IMR-90 (cell line): ENCODE measurements around the gene BRIP1. TPM values are rescaled to one million over a fixed set of nuclear protein-coding genes. Genes with fewer than 3 reads are reported as not detected.
"Not testable (repeated sequence)": the region's sequence is repeated elsewhere in the genome, so short reads cannot be mapped to it uniquely, and the experiment has no call there.

Source experiments
- ATAC-seq: fragments of 200-7000 bp; cut with Tn5 transposase; 2 replicates; pipeline ENCODE4 v1.9.1; 2020; ENCODE audit warnings: low read depth, mild to moderate bottlenecking, moderate library complexity
- BruUV-seq: library from RNA; stranded (reverse); fragments of 400-500 nt; replicated peaks from 2 replicates; lab custom pipeline; 2021; lab: Mats Ljungman, UMichigan
- CTCF ChIA-PET: fragments of 300-600 bp; formaldehyde crosslinking; extraction: SDS; loops from one replicate; lab custom pipeline; 2021; ENCODE audit warnings: antibody characterized with exemption; lab: Yijun Ruan, JAX
- POLR2A ChIA-PET: fragments of 300-600 bp; sonication (Branson Sonifier 250); formaldehyde crosslinking; loops from one replicate; lab custom pipeline; 2022; ENCODE audit warnings: antibody characterized with exemption; ENCODE audit not compliant: unreplicated experiment; lab: Charles Lee
- DNase-seq: peaks from one replicate; pipeline ENCODE4 v3.0.0; 2013
- H2AFZ ChIP-seq: replicated peaks from 2 replicates; pipeline ENCODE3; 2013; ENCODE audit warnings: low read length, mild to moderate bottlenecking; ENCODE audit not compliant: poor library complexity
- H2AK5ac ChIP-seq: 2 replicates; pipeline ENCODE4 v1.6.1; 2013; ENCODE audit warnings: low read depth, low read length, inconsistent platforms
- H2AK9ac ChIP-seq: replicated peaks from 2 replicates; pipeline ENCODE3; 2013; ENCODE audit warnings: mild to moderate bottlenecking, low read depth, low read length, moderate library complexity; ENCODE audit not compliant: poor library complexity
- H2BK120ac ChIP-seq: 2 replicates; pipeline ENCODE4 v1.6.1; 2013; ENCODE audit warnings: low read depth, low read length, inconsistent platforms
- H2BK15ac ChIP-seq: 3 replicates; pipeline ENCODE4 v1.6.1; 2013; ENCODE audit warnings: low read depth, low read length, inconsistent platforms
- H2BK20ac ChIP-seq: 2 replicates; pipeline ENCODE4 v1.6.1; 2013; ENCODE audit warnings: low read depth, mild to moderate bottlenecking, inconsistent platforms, low read length, moderate library complexity
- H2BK5ac ChIP-seq: 2 replicates; pipeline ENCODE4 v1.6.1; 2013; ENCODE audit warnings: mild to moderate bottlenecking, low read depth, low read length, inconsistent platforms; ENCODE audit not compliant: poor library complexity, severe bottlenecking
- H3K14ac ChIP-seq: replicated peaks from 2 replicates; pipeline ENCODE4 v1.6.1; 2013; ENCODE audit warnings: low read depth, low read length, inconsistent platforms
- H3K18ac ChIP-seq: 2 replicates; pipeline ENCODE4 v1.6.1; 2013; ENCODE audit warnings: low read depth, low read length, control low read depth
- H3K23ac ChIP-seq: 2 replicates; pipeline ENCODE4 v1.6.1; 2013; ENCODE audit warnings: low read depth, low read length, inconsistent platforms
- H3K27ac ChIP-seq: 2 replicates; pipeline ENCODE4 v1.5.1; 2013; ENCODE audit warnings: mild to moderate bottlenecking, control low read depth, low read length; ENCODE audit not compliant: insufficient read depth
- H3K27me3 ChIP-seq: 2 replicates; pipeline ENCODE4 v1.6.1; 2013; ENCODE audit warnings: low read length; ENCODE audit not compliant: control insufficient read depth, insufficient read depth
- H3K36me3 ChIP-seq: 2 replicates; pipeline ENCODE4 v1.6.1; 2013; ENCODE audit warnings: low read length, mixed read lengths; ENCODE audit not compliant: control insufficient read depth, insufficient read depth
- H3K4ac ChIP-seq: 2 replicates; pipeline ENCODE4 v1.6.1; 2013; ENCODE audit warnings: low read depth, low read length, inconsistent platforms
- H3K4me1 ChIP-seq: 2 replicates; pipeline ENCODE4 v1.6.1; 2013; ENCODE audit warnings: low read length, mixed read lengths; ENCODE audit not compliant: control insufficient read depth, insufficient read depth
- H3K4me2 ChIP-seq: 2 replicates; pipeline ENCODE4 v1.6.1; 2013; ENCODE audit warnings: low read depth, mild to moderate bottlenecking, control low read depth, low read length, moderate library complexity
- H3K4me3 ChIP-seq: 2 replicates; pipeline ENCODE4 v1.5.1; 2013; ENCODE audit warnings: low read depth, mild to moderate bottlenecking, control low read depth, low read length, moderate library complexity; ENCODE audit not compliant: insufficient read depth
- H3K56ac ChIP-seq: 2 replicates; pipeline ENCODE4 v1.6.1; 2013; ENCODE audit warnings: low read length, inconsistent platforms; ENCODE audit not compliant: insufficient read depth; ENCODE audit errors: extremely low read depth
- H3K79me1 ChIP-seq, 2 experiments: 2 replicates each; pipeline ENCODE4 v1.6.1; 2013; ENCODE audit warnings: low read length in 2 of 2, inconsistent platforms in 1 of 2, low read depth in 1 of 2
- H3K9ac ChIP-seq: 2 replicates; pipeline ENCODE4 v1.6.1; 2013; ENCODE audit warnings: low read depth, low read length, control low read depth
- H3K9me1 ChIP-seq: 2 replicates; pipeline ENCODE4 v1.6.1; 2013; ENCODE audit warnings: low read length, inconsistent platforms; ENCODE audit not compliant: insufficient read depth
- H3K9me3 ChIP-seq: 2 replicates; pipeline ENCODE4 v1.6.1; 2013; ENCODE audit warnings: low read length; ENCODE audit not compliant: control insufficient read depth, insufficient read depth
- H4K20me1 ChIP-seq: 2 replicates; pipeline ENCODE4 v1.6.1; 2013; ENCODE audit warnings: low read length, inconsistent platforms; ENCODE audit not compliant: insufficient read depth
- H4K5ac ChIP-seq: 2 replicates; pipeline ENCODE4 v1.6.1; 2013; ENCODE audit warnings: mild to moderate bottlenecking, low read depth, low read length, control low read depth
- H4K8ac ChIP-seq, 2 experiments: 2 replicates each; pipeline ENCODE4 v1.6.1; 2013; ENCODE audit warnings: low read depth in 2 of 2, low read length in 2 of 2, control low read depth in 1 of 2, inconsistent platforms in 1 of 2
- H4K91ac ChIP-seq: 2 replicates; pipeline ENCODE4 v1.6.1; 2013; ENCODE audit warnings: low read depth, low read length, inconsistent platforms; ENCODE audit not compliant: insufficient read depth
- WGBS, 2 experiments: methylation state at CpG; one replicate each; pipeline versions ENCODE4 v1.1.5 to v1.1.7; 2013; ENCODE audit warnings: missing lambda C conversion rate in 2 of 2; ENCODE audit not compliant: insufficient read length in 1 of 2; ENCODE audit errors: extremely low coverage in 2 of 2; 5-methylcytosine and 5-hydroxymethylcytosine counted together
- dilution Hi-C: fragments of 300-500 bp; cut with HindIII; formaldehyde crosslinking; loops from one replicate; pipeline ENCODE4 v1.14.3; 2018; ENCODE audit warnings: low sequenced_read_pairs; ENCODE audit not compliant: unreplicated experiment
- in situ Hi-C: fragments of 300-500 bp; cut with MboI; formaldehyde crosslinking; loops from 3 replicates; pipeline ENCODE4 v1.14.3; 2019; ENCODE audit warnings: low sequenced_read_pairs, inconsistent platforms, mixed read lengths
- intact Hi-C: fragments of 100-400 bp; cut with micrococcal nuclease; formaldehyde crosslinking; loops from 2 replicates; pipeline ENCODE4 v1.10.0; 2022
- polyA plus RNA-seq, 3 experiments: library from polyadenylated mRNA; depleted of rRNA; stranded (reverse); fragments of >200 nt; gene quantifications; 2 replicates each; pipeline ENCODE4 v1.2.3, GENCODE V29; 2012; ENCODE audit warnings: low replicate concordance in 1 of 3
- total RNA-seq: library from RNA; depleted of rRNA; stranded (reverse); fragments of >200 nt; gene quantifications from 2 replicates; pipeline ENCODE4 v1.2.3, GENCODE V29; 2012
- TF ChIP-seq, protein P1 (sequence below): conservative IDR thresholded peaks from 2 replicates; pipeline ENCODE4 v1.5.1; 2012; ENCODE audit warnings: mild to moderate bottlenecking, low read depth, low read length, improper control_type of control experiment

Gene BRIP1
- total and polyA plus RNA-seq, 2 of the 4 experiments (the other 2 are of a cell fraction), result 6.1 to 19.7 TPM

DNA sequence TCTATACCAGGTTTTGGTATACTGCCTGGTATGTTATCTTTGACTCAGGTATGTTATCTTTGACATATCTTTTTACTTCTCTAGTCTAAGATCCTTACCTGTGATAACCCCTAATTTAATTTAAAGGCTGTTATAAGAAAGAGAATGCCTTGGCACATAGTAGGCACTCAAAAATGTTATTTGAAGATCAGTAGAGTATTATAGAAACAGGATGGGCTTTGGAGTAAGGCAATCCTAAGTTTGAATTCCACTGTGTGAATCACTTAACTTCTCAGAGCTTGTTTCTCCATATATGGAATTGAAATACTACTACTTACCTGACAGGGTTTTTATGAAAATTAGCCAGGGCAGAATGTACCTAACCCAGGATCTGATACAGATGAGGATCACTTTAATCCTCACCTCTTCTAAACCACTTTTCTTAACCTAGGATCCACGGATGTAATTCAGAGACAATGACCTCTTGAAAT, 1.2 kb downstream of the BRIP1 start (continued):
- TF ChIP-seq, protein P1, sequence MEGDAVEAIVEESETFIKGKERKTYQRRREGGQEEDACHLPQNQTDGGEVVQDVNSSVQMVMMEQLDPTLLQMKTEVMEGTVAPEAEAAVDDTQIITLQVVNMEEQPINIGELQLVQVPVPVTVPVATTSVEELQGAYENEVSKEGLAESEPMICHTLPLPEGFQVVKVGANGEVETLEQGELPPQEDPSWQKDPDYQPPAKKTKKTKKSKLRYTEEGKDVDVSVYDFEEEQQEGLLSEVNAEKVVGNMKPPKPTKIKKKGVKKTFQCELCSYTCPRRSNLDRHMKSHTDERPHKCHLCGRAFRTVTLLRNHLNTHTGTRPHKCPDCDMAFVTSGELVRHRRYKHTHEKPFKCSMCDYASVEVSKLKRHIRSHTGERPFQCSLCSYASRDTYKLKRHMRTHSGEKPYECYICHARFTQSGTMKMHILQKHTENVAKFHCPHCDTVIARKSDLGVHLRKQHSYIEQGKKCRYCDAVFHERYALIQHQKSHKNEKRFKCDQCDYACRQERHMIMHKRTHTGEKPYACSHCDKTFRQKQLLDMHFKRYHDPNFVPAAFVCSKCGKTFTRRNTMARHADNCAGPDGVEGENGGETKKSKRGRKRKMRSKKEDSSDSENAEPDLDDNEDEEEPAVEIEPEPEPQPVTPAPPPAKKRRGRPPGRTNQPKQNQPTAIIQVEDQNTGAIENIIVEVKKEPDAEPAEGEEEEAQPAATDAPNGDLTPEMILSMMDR, result no peak

DNA sequence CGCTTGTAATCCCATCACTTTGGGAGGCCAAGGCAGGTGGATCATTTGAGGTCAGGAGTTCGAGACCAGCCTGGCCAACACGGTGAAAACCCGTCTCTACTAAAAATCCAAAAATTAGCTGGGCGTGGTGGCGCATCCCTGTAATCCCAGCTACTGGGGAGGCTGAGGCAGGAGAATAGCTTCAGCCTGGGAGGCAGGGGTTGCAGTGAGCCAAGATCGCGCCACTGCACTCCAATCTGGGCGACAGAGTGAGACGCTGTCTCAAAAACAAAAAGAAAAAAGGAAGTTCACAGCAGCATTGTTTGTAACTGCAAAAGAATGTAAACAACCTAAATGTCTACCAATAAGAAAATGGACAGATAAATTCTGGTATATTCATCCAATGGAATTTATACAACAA, 2.9 kb downstream of the BRIP1 start:
- H2BK120ac ChIP-seq, result 0 out of 2 replicates have a peak overlapping the region, but pooled peaks have one; percentile 11
- H4K20me1 ChIP-seq, ATAC-seq, H2AK9ac ChIP-seq, H3K36me3 ChIP-seq, H3K27me3 ChIP-seq, H3K56ac ChIP-seq, dilution Hi-C loops, H3K9ac ChIP-seq, DNase-seq, H4K91ac ChIP-seq, in situ Hi-C loops, H3K4me1 ChIP-seq, H3K18ac ChIP-seq, H2BK20ac ChIP-seq, BruUV-seq, CTCF ChIA-PET, H2AK5ac ChIP-seq, H3K4me3 ChIP-seq, H3K9me1 ChIP-seq, H3K27ac ChIP-seq, H3K23ac ChIP-seq, POLR2A ChIA-PET, H3K9me3 ChIP-seq, intact Hi-C loops, H2BK15ac ChIP-seq, H2AFZ ChIP-seq: not testable (repeated sequence)
- peak overlapping the region; percentile 60 for H3K4ac ChIP-seq
- H4K5ac ChIP-seq, result peak overlapping the region; percentile 80
- H3K14ac ChIP-seq, result 0 out of 2 replicates have a peak overlapping the region, but pooled peaks have one; percentile 60
- H4K8ac ChIP-seq, result peak overlapping the region in 1 of 2 experiments; percentile 18; a peak in 1 of 4 replicates
- peak overlapping the region; percentile 34; the same call in 1 of the 2 replicates for H3K4me2 ChIP-seq
- peaks cover 4 to 38% of the 10 kb centered on the region in 2 experiments for H3K79me1 ChIP-seq
- peak overlapping the region; percentile 5 for H2BK5ac ChIP-seq
- 93% methylated on average over 2 of the region's 10 CpGs; no CpG with 5 or more reads in 1 of the 2 experiments for WGBS, 2 experiments
